Smooth muscle cell (in vitro differentiated cells): ENCODE measurements around the gene NR1D2. TPM values are rescaled to one million over a fixed set of nuclear protein-coding genes. Genes with fewer than 3 reads are reported as not detected.

ENCODE experiments used
- DNase-seq: peaks from one replicate; lab custom pipeline; 2025; ENCODE audit not compliant: unreplicated experiment; lab: John Stamatoyannopoulos, UW
- H2AFZ ChIP-seq: fragments of 200-600 bp; sonication (generic); 2 replicates; pipeline ENCODE4 v1.6.0; 2016; ENCODE audit warnings: antibody characterized with exemption, low read depth, mild to moderate bottlenecking
- H3F3A ChIP-seq: fragments of 200-600 bp; sonication (generic); 2 replicates; pipeline ENCODE4 v1.6.0; 2017; ENCODE audit warnings: antibody characterized with exemption, low read depth
- H3K27ac ChIP-seq: fragments of 200-600 bp; sonication (generic); 2 replicates; pipeline ENCODE4 v1.5.1; 2016; ENCODE audit warnings: low read depth, mild to moderate bottlenecking
- H3K27me3 ChIP-seq: fragments of 200-600 bp; sonication (generic); 2 replicates; pipeline ENCODE4 v1.6.1; 2016; ENCODE audit warnings: low read depth, mild to moderate bottlenecking
- H3K36me3 ChIP-seq: fragments of 200-600 bp; sonication (generic); 2 replicates; pipeline ENCODE4 v1.5.1; 2016; ENCODE audit warnings: low read depth
- H3K4me1 ChIP-seq: fragments of 200-600 bp; sonication (generic); 2 replicates; pipeline ENCODE4 v1.5.1; 2016; ENCODE audit warnings: low read depth
- H3K4me2 ChIP-seq: fragments of 200-600 bp; sonication (generic); 2 replicates; pipeline ENCODE4 v1.6.0; 2016; ENCODE audit warnings: mild to moderate bottlenecking
- H3K4me3 ChIP-seq: fragments of 200-600 bp; sonication (generic); 2 replicates; pipeline ENCODE4 v1.5.1; 2016; ENCODE audit warnings: mild to moderate bottlenecking
- H3K79me2 ChIP-seq: fragments of 200-600 bp; sonication (generic); 2 replicates; pipeline ENCODE4 v1.6.0; 2016; ENCODE audit warnings: low read depth, mild to moderate bottlenecking
- H3K9ac ChIP-seq: fragments of 200-600 bp; sonication (generic); 2 replicates; pipeline ENCODE4 v1.6.0; 2016; ENCODE audit warnings: low read depth
- H3K9me3 ChIP-seq: fragments of 200-600 bp; sonication (generic); replicated peaks from 2 replicates; pipeline ENCODE4 v1.5.1; 2016; ENCODE audit warnings: low read depth
- H4K20me1 ChIP-seq: fragments of 200-600 bp; sonication (generic); 2 replicates; pipeline ENCODE4 v1.6.0; 2016; ENCODE audit warnings: low read depth
- WGBS: methylation state at CpG from one replicate; pipeline ENCODE4 v1.1.7; 2016; ENCODE audit warnings: low lambda C conversion rate; 5-methylcytosine and 5-hydroxymethylcytosine counted together
- polyA plus RNA-seq: library from polyadenylated mRNA; unstranded; fragments of >200 nt; fragmentation: Nextera tagmentation; extraction: Ambion mirVana; gene quantifications from 2 replicates; pipeline ENCODE4 v1.2.1, GENCODE V29; 2016
- total RNA-seq: library from RNA; depleted of rRNA; stranded (reverse); fragments of >200 nt; gene quantifications from 2 replicates; pipeline ENCODE4 v1.2.3, GENCODE V29; 2014
- TF ChIP-seq, protein P1 (sequence below): fragments of 200-600 bp; sonication (generic); IDR thresholded peaks from 2 replicates; pipeline ENCODE4 v1.5.1; 2017; ENCODE audit warnings: borderline replicate concordance, mild to moderate bottlenecking, antibody characterized with exemption; ENCODE audit not compliant: insufficient read depth, poor library complexity, severe bottlenecking

NR1D2 gene
- total and polyA plus RNA-seq, 2 experiments from 2014 or later: 11.7 to 37.8 TPM

DNA sequence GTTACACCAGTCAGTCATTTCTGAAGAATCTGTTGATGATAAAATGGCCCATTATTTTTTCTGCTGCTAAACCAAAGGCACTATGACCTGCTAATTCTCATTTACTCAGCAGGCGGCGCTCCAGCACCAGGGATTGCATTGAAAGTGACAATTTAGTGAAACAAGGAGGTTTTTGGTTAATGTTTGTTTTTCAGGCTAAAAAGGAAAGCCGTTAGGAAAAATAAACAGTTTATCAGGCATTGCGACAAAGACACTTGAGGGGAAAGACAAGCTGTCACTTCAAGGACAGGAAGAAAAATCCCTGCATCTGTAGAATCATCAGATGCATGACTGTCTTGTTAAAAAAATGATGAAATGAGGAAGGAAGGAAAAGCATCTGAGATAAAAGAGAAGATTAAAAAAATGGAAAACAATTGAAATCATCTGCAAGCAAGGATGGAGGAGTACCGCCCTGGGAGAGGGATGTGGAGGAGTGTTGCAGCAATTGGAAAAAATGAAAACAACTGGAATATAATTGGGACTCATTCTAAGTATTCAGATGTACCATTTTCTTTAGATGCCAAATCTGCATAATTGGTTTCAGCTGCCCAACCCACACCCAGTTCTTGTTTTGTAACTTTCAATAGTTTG is 54.0 kb downstream of the NR1D2 start:
- H3K4me2 ChIP-seq: peak overlapping the region; percentile 77
- peak; percentile 17 for DNase-seq
- 13% methylated on average over 5 of the region's 5 CpGs for WGBS

GRCh38 chr3:24002129-24002528 is 57.0 kb downstream of the NR1D2 start:
- Histone ChIP-seq H3K27me3 (no peaks in the 10 kb centered on the region), H3K4me1 (peaks cover 6% of the 10 kb centered on the region), H3K9me3 (no peaks in the 10 kb centered on the region), H3K9ac (no peak overlapping the region), H3K79me2 (no peaks in the 10 kb centered on the region), H3K4me3 (no peak overlapping the region), H3K27ac (no peak overlapping the region), H4K20me1 (no peaks in the 10 kb centered on the region), H2AFZ (no peak overlapping the region), H3F3A (no peaks in the 10 kb centered on the region), H3K36me3 (no peaks in the 10 kb centered on the region), H3K4me2 (no peak overlapping the region)
- 91% methylated on average over 4 of the region's 4 CpGs for WGBS
- TF ChIP-seq, protein P1, sequence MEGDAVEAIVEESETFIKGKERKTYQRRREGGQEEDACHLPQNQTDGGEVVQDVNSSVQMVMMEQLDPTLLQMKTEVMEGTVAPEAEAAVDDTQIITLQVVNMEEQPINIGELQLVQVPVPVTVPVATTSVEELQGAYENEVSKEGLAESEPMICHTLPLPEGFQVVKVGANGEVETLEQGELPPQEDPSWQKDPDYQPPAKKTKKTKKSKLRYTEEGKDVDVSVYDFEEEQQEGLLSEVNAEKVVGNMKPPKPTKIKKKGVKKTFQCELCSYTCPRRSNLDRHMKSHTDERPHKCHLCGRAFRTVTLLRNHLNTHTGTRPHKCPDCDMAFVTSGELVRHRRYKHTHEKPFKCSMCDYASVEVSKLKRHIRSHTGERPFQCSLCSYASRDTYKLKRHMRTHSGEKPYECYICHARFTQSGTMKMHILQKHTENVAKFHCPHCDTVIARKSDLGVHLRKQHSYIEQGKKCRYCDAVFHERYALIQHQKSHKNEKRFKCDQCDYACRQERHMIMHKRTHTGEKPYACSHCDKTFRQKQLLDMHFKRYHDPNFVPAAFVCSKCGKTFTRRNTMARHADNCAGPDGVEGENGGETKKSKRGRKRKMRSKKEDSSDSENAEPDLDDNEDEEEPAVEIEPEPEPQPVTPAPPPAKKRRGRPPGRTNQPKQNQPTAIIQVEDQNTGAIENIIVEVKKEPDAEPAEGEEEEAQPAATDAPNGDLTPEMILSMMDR: no peak
- no peak for DNase-seq

More for the DNA sequence above, 54.0 kb downstream of the NR1D2 start:
- Histone ChIP-seq H3K27ac (no peak overlapping the region), H3K36me3 (no peaks in the 10 kb centered on the region), H4K20me1 (no peaks in the 10 kb centered on the region), H3F3A (no peaks in the 10 kb centered on the region), H3K4me1 (peaks cover 6% of the 10 kb centered on the region), H2AFZ (no peak overlapping the region), H3K9me3 (no peaks in the 10 kb centered on the region), H3K27me3 (no peaks in the 10 kb centered on the region), H3K79me2 (no peaks in the 10 kb centered on the region), H3K4me3 (no peak overlapping the region), H3K9ac (no peak overlapping the region)
- TF ChIP-seq, protein P1: peak; percentile 99

DNA sequence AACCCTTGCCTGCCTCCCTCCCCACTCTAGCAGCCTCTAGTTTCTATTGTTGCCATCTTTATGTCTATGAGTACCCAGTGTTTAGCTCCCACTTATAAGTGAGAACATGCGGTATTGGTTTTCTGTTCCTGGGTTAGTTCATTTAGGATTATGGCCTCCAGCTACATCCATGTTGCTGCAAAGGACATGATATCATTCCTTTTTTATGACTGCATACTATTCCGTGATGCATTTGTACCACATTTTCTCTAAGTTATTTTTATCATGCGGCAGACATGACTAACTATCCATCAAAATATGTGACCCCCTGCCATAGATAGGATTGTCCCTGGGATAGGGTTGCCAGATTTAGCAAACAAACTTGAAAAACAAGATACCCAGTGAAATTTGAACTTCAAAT is 58.4 kb downstream of the NR1D2 start:
- no peak for DNase-seq
- H3K9me3 ChIP-seq: no peaks in the 10 kb centered on the region
- H3K4me3 ChIP-seq: no peak overlapping the region
- TF ChIP-seq, protein P1: no peak
- H3K36me3 ChIP-seq: no peaks in the 10 kb centered on the region
- no peak overlapping the region for H3K9ac ChIP-seq
- H3F3A ChIP-seq: no peaks in the 10 kb centered on the region
- no peaks in the 10 kb centered on the region for H3K27me3 ChIP-seq
- H4K20me1 ChIP-seq: no peaks in the 10 kb centered on the region
- H3K4me1 ChIP-seq: peaks cover 6% of the 10 kb centered on the region
- H3K4me2 ChIP-seq: no peak overlapping the region
- no peaks in the 10 kb centered on the region for H3K79me2 ChIP-seq
- H3K27ac ChIP-seq: no peak overlapping the region
- H2AFZ ChIP-seq: no peak overlapping the region
- 96% methylated on average over 3 of the region's 3 CpGs for WGBS
